ENCODE data around the gene TTLL12. TPM values are rescaled to one million over a fixed set of nuclear protein-coding genes. Genes with fewer than 3 reads are reported as not detected.
"Not testable (repeated sequence)": the region's sequence is repeated elsewhere in the genome, so short reads cannot be mapped to it uniquely, and the experiment has no call there.

The TTLL12 gene
- total RNA-seq, 1 experiment from 2014 or later: 50.4 TPM

- no peak overlapping the region for H3K4me3 ChIP-seq
- DNase-seq (ENCODE audit: low read depth in 1 of 2, low spot score in 2 of 2): no peak
- H3K36me3 ChIP-seq: peaks cover 30% of the 10 kb centered on the region
- no peaks in the 10 kb centered on the region; the same call in 1 of the 2 replicates for H3K9me3 ChIP-seq (replicated peaks)
- no peak overlapping the region for H3K27ac ChIP-seq
- H3K27me3 ChIP-seq (replicated peaks): no peaks in the 10 kb centered on the region
- H3K4me1 ChIP-seq (replicated peaks): peaks cover 17% of the 10 kb centered on the region
Measured at GRCh38 chr22:43156413-43156812, 30.5 kb downstream of the TTLL12 start.

- peaks cover 27% of the 10 kb centered on the region for H3K36me3 ChIP-seq
- peaks cover 22% of the 10 kb centered on the region for H3K4me1 ChIP-seq (replicated peaks)
- no peak overlapping the region for H3K27ac ChIP-seq
- no peak for DNase-seq (ENCODE audit: low read depth in 1 of 2, low spot score in 2 of 2)
- no peaks in the 10 kb centered on the region; the same call in 1 of the 2 replicates for H3K9me3 ChIP-seq (replicated peaks)
- no peaks in the 10 kb centered on the region for H3K27me3 ChIP-seq (replicated peaks)
- H3K4me3 ChIP-seq: no peak overlapping the region
Measured at GRCh38 chr22:43155789-43156188, 31.1 kb downstream of the TTLL12 start.

- H3K27me3 ChIP-seq (replicated peaks): no peaks in the 10 kb centered on the region
- H3K36me3 ChIP-seq: peaks cover 19% of the 10 kb centered on the region
- H3K9me3 ChIP-seq (replicated peaks): no peaks in the 10 kb centered on the region; the same call in 1 of the 2 replicates
- no peak for DNase-seq (ENCODE audit: low read depth in 1 of 2, low spot score in 2 of 2)
- no peak overlapping the region for H3K4me3 ChIP-seq
- H3K4me1 ChIP-seq (replicated peaks): peaks cover 23% of the 10 kb centered on the region
- no peak overlapping the region for H3K27ac ChIP-seq
Measured at GRCh38 chr22:43154887-43155536, 31.9 kb downstream of the TTLL12 start.

- Histone ChIP-seq H3K27me3 (replicated peaks) (no peaks in the 10 kb centered on the region), H3K36me3 (peaks cover 9% of the 10 kb centered on the region; the same call in 1 of the 2 replicates), H3K9me3 (replicated peaks) (no peaks in the 10 kb centered on the region; the same call in 1 of the 2 replicates), H3K4me3 (no peak overlapping the region), H3K27ac (no peak overlapping the region), H3K4me1 (replicated peaks) (peaks cover 23% of the 10 kb centered on the region)
- DNase-seq (ENCODE audit: low read depth in 1 of 2, low spot score in 2 of 2): no peak
Measured at GRCh38 chr22:43153899-43154298, 33.0 kb downstream of the TTLL12 start.

GRCh38 chr22:43152357-43153071 is 34.4 kb downstream of the TTLL12 start:
- H3K4me3 ChIP-seq: peak overlapping the region; percentile 74
- H3K4me1 ChIP-seq (replicated peaks): peaks cover 23% of the 10 kb centered on the region
- H3K27me3 ChIP-seq (replicated peaks): no peaks in the 10 kb centered on the region
- peaks cover 9% of the 10 kb centered on the region; the same call in 1 of the 2 replicates for H3K36me3 ChIP-seq
- no peaks in the 10 kb centered on the region; the same call in 1 of the 2 replicates for H3K9me3 ChIP-seq (replicated peaks)
- H3K27ac ChIP-seq: peak overlapping the region; percentile 49
- peak; percentile 51 to 67 for DNase-seq (ENCODE audit: low read depth in 1 of 2, low spot score in 2 of 2)

- no peak for DNase-seq (ENCODE audit: low read depth in 1 of 2, low spot score in 2 of 2)
- H3K9me3 ChIP-seq (replicated peaks): no peaks in the 10 kb centered on the region
- H3K27me3 ChIP-seq (replicated peaks): no peaks in the 10 kb centered on the region
- H3K36me3 ChIP-seq: peaks cover 9% of the 10 kb centered on the region; the same call in 1 of the 2 replicates
- H3K27ac ChIP-seq: peak overlapping the region; percentile 49
- peak overlapping the region; percentile 74 for H3K4me3 ChIP-seq
- H3K4me1 ChIP-seq (replicated peaks): peaks cover 23% of the 10 kb centered on the region
Measured at GRCh38 chr22:43152003-43152356, 35.0 kb downstream of the TTLL12 start.

GRCh38 chr22:43151251-43152002 is 35.5 kb downstream of the TTLL12 start, which contains the start of gene TSPO:
Gene TSPO, plus strand, starts transcription at chr22:43151559. Its CDS starts 7,680 bp downstream, at chr22:43159239.
- DNase-seq (ENCODE audit: low read depth in 1 of 2, low spot score in 2 of 2): peak; percentile 33 to 62
- no peaks in the 10 kb centered on the region for H3K9me3 ChIP-seq (replicated peaks)
- H3K4me1 ChIP-seq (replicated peaks): peaks cover 23% of the 10 kb centered on the region
- H3K36me3 ChIP-seq: peaks cover 9% of the 10 kb centered on the region; the same call in 1 of the 2 replicates
- H3K4me3 ChIP-seq: peak within 1 kb of the TSS; percentile 74
- no peaks in the 10 kb centered on the region for H3K27me3 ChIP-seq (replicated peaks)
- peak within 1 kb of the TSS; percentile 53 for H3K27ac ChIP-seq

- H3K27ac ChIP-seq: no peak overlapping the region
- peak overlapping the region; percentile 74 for H3K4me3 ChIP-seq
- no peaks in the 10 kb centered on the region for H3K9me3 ChIP-seq (replicated peaks)
- peaks cover 9% of the 10 kb centered on the region; the same call in 1 of the 2 replicates for H3K36me3 ChIP-seq
- peaks cover 23% of the 10 kb centered on the region for H3K4me1 ChIP-seq (replicated peaks)
- no peaks in the 10 kb centered on the region for H3K27me3 ChIP-seq (replicated peaks)
- no peak for DNase-seq (ENCODE audit: low read depth in 1 of 2, low spot score in 2 of 2)
Measured at GRCh38 chr22:43150731-43151206, 36.2 kb downstream of the TTLL12 start.

- peaks cover 25% of the 10 kb centered on the region for H3K4me1 ChIP-seq (replicated peaks)
- no peak for DNase-seq (ENCODE audit: low read depth in 1 of 2, low spot score in 2 of 2)
- H3K36me3 ChIP-seq: peaks cover 6% of the 10 kb centered on the region; the same call in 1 of the 2 replicates
- no peaks in the 10 kb centered on the region for H3K9me3 ChIP-seq (replicated peaks)
- H3K4me3 ChIP-seq: no peak overlapping the region
- no peaks in the 10 kb centered on the region for H3K27me3 ChIP-seq (replicated peaks)
- no peak overlapping the region for H3K27ac ChIP-seq
Measured at GRCh38 chr22:43148581-43148980, 38.4 kb downstream of the TTLL12 start.

GRCh38 chr22:43147821-43148220 is 39.1 kb downstream of the TTLL12 start:
- H3K4me3 ChIP-seq: no peak overlapping the region
- no peak overlapping the region for H3K27ac ChIP-seq
- no peaks in the 10 kb centered on the region for H3K9me3 ChIP-seq (replicated peaks)
- no peak for DNase-seq (ENCODE audit: low read depth in 1 of 2, low spot score in 2 of 2)
- H3K36me3 ChIP-seq: peaks cover 10% of the 10 kb centered on the region; the same call in 1 of the 2 replicates
- H3K4me1 ChIP-seq (replicated peaks): peaks cover 24% of the 10 kb centered on the region
- H3K27me3 ChIP-seq (replicated peaks): no peaks in the 10 kb centered on the region

GRCh38 chr22:43146332-43146731 is 40.6 kb downstream of the TTLL12 start:
- not testable (repeated sequence) for H3K36me3 ChIP-seq; H3K4me3 ChIP-seq; DNase-seq (ENCODE audit: low read depth in 1 of 2, low spot score in 2 of 2); H3K27me3 ChIP-seq (replicated peaks); H3K9me3 ChIP-seq (replicated peaks); H3K27ac ChIP-seq
- H3K4me1 ChIP-seq (replicated peaks): peaks cover 13% of the 10 kb centered on the region

- not testable (repeated sequence) for H3K4me3 ChIP-seq; H3K9me3 ChIP-seq (replicated peaks); DNase-seq (ENCODE audit: low read depth in 1 of 2, low spot score in 2 of 2); H3K27ac ChIP-seq; H3K4me1 ChIP-seq (replicated peaks); H3K27me3 ChIP-seq (replicated peaks)
- H3K36me3 ChIP-seq: peaks cover 12% of the 10 kb centered on the region; the same call in 1 of the 2 replicates
Measured at GRCh38 chr22:43145371-43145770, 41.6 kb downstream of the TTLL12 start.

GRCh38 chr22:43144949-43145348 is 42.0 kb downstream of the TTLL12 start:
- peaks cover 15% of the 10 kb centered on the region; the same call in 1 of the 2 replicates for H3K36me3 ChIP-seq
- no peak for DNase-seq (ENCODE audit: low read depth in 1 of 2, low spot score in 2 of 2)
- no peaks in the 10 kb centered on the region for H3K9me3 ChIP-seq (replicated peaks)
- H3K27ac ChIP-seq: no peak overlapping the region
- H3K27me3 ChIP-seq (replicated peaks): no peaks in the 10 kb centered on the region
- no peak overlapping the region for H3K4me3 ChIP-seq
- peaks cover 8% of the 10 kb centered on the region for H3K4me1 ChIP-seq (replicated peaks)

Data from SJSA1 (cell line).